Left lung (tissue), 10 donors: Measurements from ENCODE around the gene PSMB7. TPM values are rescaled to one million over a fixed set of nuclear protein-coding genes. Genes with fewer than 3 reads are reported as not detected.

Source experiments
- ATAC-seq: fragments of 200-7000 bp; cut with Tn5 transposase; one replicate; pipeline ENCODE4 v1.9.1; 2020; ENCODE audit warnings: moderate library complexity
- DNase-seq, 4 donors: peaks; one replicate each; pipeline ENCODE4 v3.0.0-alpha.2; 2013 to 2020
- H3K27ac ChIP-seq, 2 donors: fragments of 200-600 bp; sonication (generic) in 1 of 2; one replicate each; pipeline versions ENCODE4 v1.5.0 to v1.8.0; 2020 to 2021
- H3K27me3 ChIP-seq, 2 donors: fragments of 200-600 bp; sonication (generic) in 1 of 2; one replicate each; pipeline versions ENCODE4 v1.5.0 to v1.8.0; 2020 to 2021
- H3K36me3 ChIP-seq, 2 donors: fragments of 200-600 bp; sonication (generic) in 1 of 2; one replicate each; pipeline versions ENCODE4 v1.5.0 to v1.8.0; 2020 to 2021
- H3K4me1 ChIP-seq, 2 donors: fragments of 200-600 bp; one replicate each; pipeline ENCODE4 v1.8.0; 2021
- H3K4me3 ChIP-seq, 2 donors: fragments of 200-600 bp; sonication (generic) in 1 of 2; one replicate each; pipeline versions ENCODE4 v1.5.0 to v1.8.0; 2020 to 2021; ENCODE audit warnings: mild to moderate bottlenecking in 1 of 2
- H3K9me3 ChIP-seq, 2 donors: fragments of 200-600 bp; sonication (generic) in 1 of 2; one replicate each; pipeline versions ENCODE4 v1.5.0 to v1.8.0; 2020 to 2021
- intact Hi-C, 2 donors: fragments of 100-400 bp; cut with DNase I; formaldehyde crosslinking; loops; one replicate each; pipeline versions ENCODE4 v1.11.2 to v1.14.2; 2022
- polyA plus RNA-seq, 6 donors: library from polyadenylated mRNA; unstranded; fragments of 120-200 nt; gene quantifications; one replicate each; pipeline ENCODE4 v1.2.1, GENCODE V29; 2013; ENCODE audit not compliant: insufficient read length in 6 of 6
- total RNA-seq, 2 donors: library from RNA; stranded (reverse); fragmentation: NEBNext Ultra II Directional; extraction: Animal tissue kit (Norgen Biotek cat#: 25700); gene quantifications; one replicate each; pipeline ENCODE4 v1.2.1, GENCODE V29; 2021
- TF ChIP-seq, protein P1 (sequence below), 2 donors: fragments of 200-600 bp; sonication (generic) in 1 of 2; IDR thresholded peaks; one replicate each; pipeline versions ENCODE4 v1.5.0 to v1.8.0; 2021; ENCODE audit warnings: antibody characterized with exemption in 2 of 2
- donor health status: DM: no; HTN: yes; CAD: no.
- donor health status: DM: no; HTN: no; CAD: no.

PSMB7 gene
- total and polyA plus RNA-seq, 8 donors, result 86.3 to 220 (median 203) TPM

DNA sequence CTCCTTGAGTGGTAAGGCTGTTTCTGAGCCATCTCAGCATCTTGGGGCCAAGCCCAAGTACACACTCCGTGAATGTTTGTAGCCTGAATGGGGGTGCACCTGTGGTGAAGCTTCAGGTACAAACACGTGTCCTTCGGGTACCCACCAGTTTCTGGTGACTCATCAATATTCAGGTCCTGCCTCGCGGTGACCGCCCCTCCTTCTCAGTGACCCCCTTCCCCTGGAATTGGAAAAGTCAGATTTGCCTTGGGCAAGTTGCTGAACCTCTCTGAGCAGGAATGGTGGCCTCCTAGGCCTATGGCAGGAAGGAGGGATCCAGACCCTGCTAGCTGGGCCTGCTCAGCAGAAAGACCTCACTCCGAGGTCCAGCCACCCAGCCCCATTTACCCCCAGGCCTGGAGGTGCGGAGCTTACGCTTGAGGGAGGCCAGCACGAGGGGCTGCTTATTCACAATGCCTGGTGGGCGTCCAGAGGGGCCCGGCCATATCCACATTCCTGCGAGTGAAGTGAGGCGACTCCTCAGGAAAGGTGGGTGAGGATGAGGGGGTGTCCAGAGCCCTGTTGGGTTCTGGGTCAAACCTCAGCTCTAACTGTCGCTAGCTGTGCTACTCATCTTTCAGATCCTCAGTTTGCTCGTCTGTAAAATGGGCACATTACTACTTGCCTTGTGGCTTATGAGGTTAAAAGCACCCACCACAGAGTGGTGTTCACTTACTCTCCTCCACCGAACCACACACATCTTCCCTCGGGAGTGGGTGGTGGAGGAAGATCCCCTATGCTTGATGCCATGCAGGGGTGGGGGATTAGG is 42.0 kb upstream of the PSMB7 start:
- DNase-seq, result peak in 1 of 4 donors; percentile 58
- TF ChIP-seq, protein P1, sequence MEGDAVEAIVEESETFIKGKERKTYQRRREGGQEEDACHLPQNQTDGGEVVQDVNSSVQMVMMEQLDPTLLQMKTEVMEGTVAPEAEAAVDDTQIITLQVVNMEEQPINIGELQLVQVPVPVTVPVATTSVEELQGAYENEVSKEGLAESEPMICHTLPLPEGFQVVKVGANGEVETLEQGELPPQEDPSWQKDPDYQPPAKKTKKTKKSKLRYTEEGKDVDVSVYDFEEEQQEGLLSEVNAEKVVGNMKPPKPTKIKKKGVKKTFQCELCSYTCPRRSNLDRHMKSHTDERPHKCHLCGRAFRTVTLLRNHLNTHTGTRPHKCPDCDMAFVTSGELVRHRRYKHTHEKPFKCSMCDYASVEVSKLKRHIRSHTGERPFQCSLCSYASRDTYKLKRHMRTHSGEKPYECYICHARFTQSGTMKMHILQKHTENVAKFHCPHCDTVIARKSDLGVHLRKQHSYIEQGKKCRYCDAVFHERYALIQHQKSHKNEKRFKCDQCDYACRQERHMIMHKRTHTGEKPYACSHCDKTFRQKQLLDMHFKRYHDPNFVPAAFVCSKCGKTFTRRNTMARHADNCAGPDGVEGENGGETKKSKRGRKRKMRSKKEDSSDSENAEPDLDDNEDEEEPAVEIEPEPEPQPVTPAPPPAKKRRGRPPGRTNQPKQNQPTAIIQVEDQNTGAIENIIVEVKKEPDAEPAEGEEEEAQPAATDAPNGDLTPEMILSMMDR (IDR thresholded peaks at IDR 0.05), result no peak
- H3K4me3 ChIP-seq, result no peak overlapping the region
- intact Hi-C loops, result no loop called here
- no peak overlapping the region for H3K27ac ChIP-seq
- H3K36me3 ChIP-seq, result no peaks in the 10 kb centered on the region
- peaks cover 0 to 5% of the 10 kb centered on the region in 2 donors for H3K4me1 ChIP-seq
- H3K9me3 ChIP-seq, result peaks cover 0 to 3% of the 10 kb centered on the region in 2 donors
- H3K27me3 ChIP-seq, result peaks cover 19 to 27% of the 10 kb centered on the region in 2 donors
- ATAC-seq, result no peak

DNA sequence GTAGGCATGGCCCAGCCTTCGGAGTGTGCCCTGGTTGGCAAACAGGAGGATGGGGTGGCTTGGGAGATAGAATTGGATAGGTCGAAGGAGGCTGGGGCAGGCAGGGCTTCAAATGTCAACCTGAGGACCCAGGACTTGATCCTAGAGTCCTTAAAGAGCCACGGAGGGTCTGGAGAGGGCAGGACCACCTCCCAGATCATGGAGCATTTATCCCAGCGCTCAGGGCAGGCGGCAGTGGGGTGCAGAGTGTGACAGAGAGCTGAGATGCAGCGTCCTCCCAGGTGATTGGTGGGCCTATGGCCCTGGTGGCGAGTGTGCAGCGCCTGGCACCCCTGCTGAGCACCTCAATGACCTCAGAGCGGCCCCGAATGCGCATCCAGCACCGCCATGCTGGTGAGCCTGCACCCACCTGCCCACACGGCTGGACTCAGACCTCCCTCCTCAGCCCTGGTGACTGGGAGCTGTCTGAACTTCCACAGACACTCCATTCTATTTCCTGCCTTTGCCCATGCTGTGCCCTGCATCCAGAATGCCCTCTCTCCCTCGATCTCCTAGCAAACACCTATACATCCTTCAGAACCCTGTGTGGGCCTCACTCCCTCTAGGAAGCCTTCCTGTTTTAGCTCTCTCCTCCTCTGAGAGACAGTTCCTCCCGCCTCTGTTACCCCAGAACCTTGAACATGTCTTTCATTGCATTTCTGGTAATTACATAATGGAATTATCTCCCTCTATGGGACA is 41.3 kb upstream of the PSMB7 start:
- peaks cover 0 to 5% of the 10 kb centered on the region in 2 donors for H3K4me1 ChIP-seq
- peaks cover 27 to 35% of the 10 kb centered on the region in 2 donors for H3K27me3 ChIP-seq
- DNase-seq (peak in 1 of 4 donors; percentile 61), ATAC-seq (no peak)
- TF ChIP-seq, protein P1 (IDR thresholded peaks at IDR 0.05), result no peak
- no peak overlapping the region for H3K4me3 ChIP-seq
- H3K27ac ChIP-seq, result no peak overlapping the region
- intact Hi-C loops, result no loop called here
- peaks cover 0 to 3% of the 10 kb centered on the region in 2 donors for H3K9me3 ChIP-seq
- no peaks in the 10 kb centered on the region for H3K36me3 ChIP-seq

DNA sequence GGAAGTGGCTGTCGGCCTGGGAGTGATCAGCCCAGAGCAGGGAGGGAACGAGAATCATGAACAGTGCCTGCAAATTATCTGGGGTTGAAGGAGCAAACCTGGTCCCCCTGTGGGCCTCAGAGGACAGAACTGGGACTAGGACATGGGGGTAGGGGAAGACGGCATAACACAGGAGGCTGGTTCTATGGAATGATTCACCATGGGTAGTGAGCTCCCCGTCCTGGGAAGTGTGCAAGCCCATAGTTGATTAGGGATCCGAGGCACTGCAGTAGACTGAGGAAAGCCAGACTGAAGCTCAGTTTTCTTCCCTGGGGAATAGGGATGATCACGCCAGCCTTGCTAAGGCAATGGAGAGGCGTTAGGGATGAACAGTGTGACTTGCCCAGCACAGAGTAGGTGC is 40.6 kb upstream of the PSMB7 start:
- no peak for ATAC-seq
- H3K4me1 ChIP-seq, result peaks cover 0 to 7% of the 10 kb centered on the region in 2 donors
- intact Hi-C loops, result no loop called here
- H3K27ac ChIP-seq, result no peak overlapping the region
- no peaks in the 10 kb centered on the region for H3K36me3 ChIP-seq
- H3K27me3 ChIP-seq, result peaks cover 34 to 42% of the 10 kb centered on the region in 2 donors
- TF ChIP-seq, protein P1 (IDR thresholded peaks at IDR 0.05), result no peak
- no peak overlapping the region for H3K4me3 ChIP-seq
- peaks cover 0 to 3% of the 10 kb centered on the region in 2 donors for H3K9me3 ChIP-seq
- peak in 1 of 4 donors; percentile 20 for DNase-seq

DNA sequence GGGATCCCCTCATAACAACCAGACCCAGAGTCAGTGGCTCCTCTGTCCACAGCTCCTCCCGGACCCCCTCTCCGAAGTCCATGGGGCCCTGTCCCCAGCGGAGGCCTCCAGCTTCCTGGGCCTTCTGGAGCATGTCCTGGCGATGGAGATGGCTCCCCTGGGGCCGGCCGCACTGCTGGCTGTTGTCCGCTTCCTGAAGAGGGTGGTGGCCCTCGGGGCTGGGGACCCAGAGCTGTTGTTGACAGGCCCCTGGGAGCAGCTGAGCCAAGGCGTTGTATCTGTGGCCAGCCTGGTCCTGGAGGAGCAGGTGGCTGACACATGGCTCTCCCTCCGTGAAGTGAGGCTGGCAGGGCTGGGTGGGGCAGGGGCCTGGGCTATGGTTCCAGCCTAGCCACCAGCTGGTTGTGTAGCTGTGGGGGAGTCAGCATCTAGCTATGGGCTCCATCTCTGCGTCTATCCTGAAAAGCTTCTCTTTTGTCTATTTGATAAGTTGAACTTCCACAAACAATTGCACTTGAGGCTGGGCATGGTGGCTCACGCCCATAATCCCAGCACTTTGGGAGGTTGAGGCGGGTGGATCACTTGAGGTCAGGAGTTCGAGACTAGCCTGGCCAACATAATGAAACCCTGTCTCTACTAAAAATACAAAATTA is 39.7 kb upstream of the PSMB7 start:
- DNase-seq, result peak in 1 of 4 donors; percentile 67
- H3K9me3 ChIP-seq, result no peaks in the 10 kb centered on the region
- peaks cover 43 to 51% of the 10 kb centered on the region in 2 donors for H3K27me3 ChIP-seq
- no peak for ATAC-seq
- TF ChIP-seq, protein P1 (IDR thresholded peaks at IDR 0.05), result no peak
- H3K27ac ChIP-seq, result no peak overlapping the region
- intact Hi-C loops, result no loop called here
- peaks cover 0 to 14% of the 10 kb centered on the region in 2 donors for H3K4me1 ChIP-seq
- no peaks in the 10 kb centered on the region for H3K36me3 ChIP-seq
- no peak overlapping the region for H3K4me3 ChIP-seq
